ENCODE data around the gene C6orf89.

DNA sequence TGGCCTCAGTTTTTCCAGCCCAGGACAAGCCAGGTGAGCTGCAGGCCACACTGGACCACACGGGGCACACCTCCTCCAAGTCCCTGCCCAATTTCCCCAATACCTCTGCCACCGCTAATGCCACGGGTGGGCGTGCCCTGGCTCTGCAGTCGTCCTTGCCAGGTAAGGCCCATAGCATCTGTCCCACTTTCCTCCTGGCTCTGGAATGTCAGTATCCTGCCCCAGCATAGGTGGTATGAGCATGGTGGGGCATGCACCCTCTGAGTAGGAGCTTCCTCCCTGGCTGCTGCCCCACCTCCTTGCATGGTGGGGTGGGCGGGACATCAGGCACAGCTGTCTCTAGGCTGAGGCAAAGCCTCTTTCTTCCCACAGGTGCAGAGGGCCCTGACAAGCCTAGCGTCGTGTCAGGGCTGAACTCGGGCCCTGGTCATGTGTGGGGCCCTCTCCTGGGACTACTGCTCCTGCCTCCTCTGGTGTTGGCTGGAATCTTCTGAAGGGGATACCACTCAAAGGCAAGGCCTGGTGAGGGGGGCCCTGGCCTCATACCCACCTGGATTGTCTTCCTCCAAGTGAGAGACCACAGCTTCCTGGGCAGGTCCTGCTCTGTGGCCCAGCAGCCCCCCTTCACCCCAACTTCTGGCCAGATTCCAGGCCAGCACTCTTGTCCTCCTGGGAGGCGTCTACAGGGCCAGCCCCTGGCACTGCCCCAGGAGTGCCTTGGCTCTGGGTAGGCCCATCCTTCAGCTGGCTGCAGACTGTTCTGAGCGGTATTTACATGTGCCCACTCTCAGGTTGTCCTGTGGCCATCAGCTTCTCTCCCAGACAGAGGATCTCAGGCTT is 77.9 kb downstream of the C6orf89 start:
- TF ChIP-seq, protein P1, sequence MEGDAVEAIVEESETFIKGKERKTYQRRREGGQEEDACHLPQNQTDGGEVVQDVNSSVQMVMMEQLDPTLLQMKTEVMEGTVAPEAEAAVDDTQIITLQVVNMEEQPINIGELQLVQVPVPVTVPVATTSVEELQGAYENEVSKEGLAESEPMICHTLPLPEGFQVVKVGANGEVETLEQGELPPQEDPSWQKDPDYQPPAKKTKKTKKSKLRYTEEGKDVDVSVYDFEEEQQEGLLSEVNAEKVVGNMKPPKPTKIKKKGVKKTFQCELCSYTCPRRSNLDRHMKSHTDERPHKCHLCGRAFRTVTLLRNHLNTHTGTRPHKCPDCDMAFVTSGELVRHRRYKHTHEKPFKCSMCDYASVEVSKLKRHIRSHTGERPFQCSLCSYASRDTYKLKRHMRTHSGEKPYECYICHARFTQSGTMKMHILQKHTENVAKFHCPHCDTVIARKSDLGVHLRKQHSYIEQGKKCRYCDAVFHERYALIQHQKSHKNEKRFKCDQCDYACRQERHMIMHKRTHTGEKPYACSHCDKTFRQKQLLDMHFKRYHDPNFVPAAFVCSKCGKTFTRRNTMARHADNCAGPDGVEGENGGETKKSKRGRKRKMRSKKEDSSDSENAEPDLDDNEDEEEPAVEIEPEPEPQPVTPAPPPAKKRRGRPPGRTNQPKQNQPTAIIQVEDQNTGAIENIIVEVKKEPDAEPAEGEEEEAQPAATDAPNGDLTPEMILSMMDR (conservative IDR thresholded peaks at IDR 0.05), result no peak
- no peak for TF ChIP-seq EZH2 (IDR thresholded peaks at IDR 0.05; ENCODE audit: low read depth)
